Adrenal gland (tissue), 12 donors: ENCODE measurements around the gene TMEM63A. TPM values are rescaled to one million over a fixed set of nuclear protein-coding genes. Genes with fewer than 3 reads are reported as not detected.

Experiments used
- DNase-seq, 7 donors: peaks; one replicate each; pipeline ENCODE4 v3.0.0-alpha.2; 2019 to 2020
- H3K27ac ChIP-seq, 5 donors: fragments of 200-600 bp; sonication (generic) in 4 of 5; 1 replicate in 3 of 5; 2 replicates in 2 of 5; pipeline versions ENCODE4 v1.5.1 to v1.8.0; 2016 to 2020; ENCODE audit warnings: mild to moderate bottlenecking in 1 of 5
- H3K27me3 ChIP-seq: fragments of 200-600 bp; 2 replicates; pipeline ENCODE4 v1.8.0; 2021
- H3K36me3 ChIP-seq, 2 donors: fragments of 200-600 bp; replicated peaks in 1 of 2; 1 replicate in 1 of 2; 2 replicates in 1 of 2; pipeline versions ENCODE4 v1.5.1 to v1.8.0; 2018 to 2022
- H3K4me1 ChIP-seq, 2 donors: fragments of 200-600 bp; replicated peaks in 1 of 2; 1 replicate in 1 of 2; 2 replicates in 1 of 2; pipeline versions ENCODE4 v1.5.1 to v1.8.0; 2018 to 2021
- H3K4me3 ChIP-seq, 4 donors: fragments of 200-600 bp; sonication (generic) in 3 of 4; one replicate each; pipeline ENCODE4 v1.5.1; 2016 to 2018
- H3K9me3 ChIP-seq, 3 donors: fragments of 200-600 bp; sonication (generic) in 1 of 3; replicated peaks in 1 of 3; 1 replicate in 2 of 3; 2 replicates in 1 of 3; pipeline versions ENCODE4 v1.5.1 to v1.8.0; 2016 to 2021
- CTCF ChIP-seq, 6 experiments: fragments of 450-650 bp in 4 of 6; fragments of 200-600 bp in 2 of 6; sonication (generic) in 1 of 6; IDR thresholded peaks; 1 replicate in 5 of 6; 2 replicates in 1 of 6; pipeline versions ENCODE4 v1.5.1 to v1.8.0; 2016 to 2021; ENCODE audit warnings: antibody characterized with exemption in 6 of 6, mild to moderate bottlenecking in 2 of 6, moderate library complexity in 1 of 6
- POLR2A ChIP-seq, 2 donors: fragments of 450-650 bp; IDR thresholded peaks; one replicate each; pipeline ENCODE4 v1.6.1; 2017; ENCODE audit warnings: antibody characterized with exemption in 2 of 2, mild to moderate bottlenecking in 2 of 2, moderate library complexity in 1 of 2
- WGBS, 4 donors: extraction: QIAGEN DNeasy Blood & Tissue Kit in 2 of 4; methylation state at CpG; one replicate each; pipeline versions ENCODE4 v1.1.5 to v1.1.7; 2013 to 2017; 5-methylcytosine and 5-hydroxymethylcytosine counted together
- intact Hi-C, 2 donors: fragments of 100-400 bp; cut with DNase I; formaldehyde crosslinking; loops; one replicate each; pipeline versions ENCODE4 v1.14.1 to v1.15.0; 2022 to 2023
- polyA plus RNA-seq, 3 donors: library from polyadenylated mRNA; stranded (reverse); fragments of 200-250 nt in 2 of 3; fragments of 350-450 nt in 1 of 3; fragmentation: Illumina TruSeq in 1 of 3; extraction: RNeasy Lipid Tissue Mini Kit (QIAGEN cat#74804) in 1 of 3; gene quantifications; one replicate each; pipeline ENCODE4 v1.2.3, GENCODE V29; 2013 to 2014
- total RNA-seq, 9 donors: library from RNA; depleted of rRNA in 4 of 9; stranded (reverse); fragments of >200 nt in 4 of 9; fragments of 120-200 nt in 1 of 9; fragmentation: NEBNext Ultra II Directional in 1 of 9; extraction: Animal tissue kit (Norgen Biotek cat#: 25700) in 1 of 9; gene quantifications; one replicate each; pipeline versions ENCODE4 v1.1.0 to v1.2.4, GENCODE V29; 2013 to 2023
- donor health status: healthy with polysubstance abuse.
- donor health status: Bipolar disorder and iron deficiency.
- donor health status: DM: yes; HTN: yes; CAD: no.
- donor health status: DM: no; HTN: no; CAD: no.
- donor health status: DM: no; HTN: no; CAD: no.
- donor health status: DM: yes; HTN: yes; CAD: no.

The TMEM63A gene
- total and polyA plus RNA-seq, 12 donors, result 13.9 to 96.9 (median 52.3) TPM

DNA sequence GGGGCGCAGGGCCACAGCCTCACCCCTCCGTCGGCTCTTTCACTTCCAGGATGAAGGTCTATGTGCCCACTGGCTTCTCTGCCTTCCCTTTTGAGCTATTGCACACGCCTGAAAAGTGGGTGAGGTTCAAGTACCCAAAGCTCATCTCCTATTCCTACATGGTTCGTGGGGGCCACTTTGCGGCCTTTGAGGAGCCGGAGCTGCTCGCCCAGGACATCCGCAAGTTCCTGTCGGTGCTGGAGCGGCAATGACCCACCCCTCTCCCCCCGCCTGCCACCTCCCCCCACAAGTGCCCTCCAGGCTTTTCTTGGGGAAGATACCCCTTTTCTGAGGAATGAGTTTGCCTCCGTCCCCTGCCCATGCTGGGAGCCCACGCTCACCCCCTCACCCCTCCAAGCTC lies 37.1 kb downstream of the TMEM63A start:
- no peaks in the 10 kb centered on the region for H3K27me3 ChIP-seq
- no peaks in the 10 kb centered on the region for H3K9me3 ChIP-seq
- H3K27ac ChIP-seq, result peak overlapping the region in 2 of 5 donors; percentile 72 to 80
- DNase-seq, result no peak
- peaks cover 0 to 76% of the 10 kb centered on the region in 2 donors for H3K36me3 ChIP-seq
- intact Hi-C loops, result loop anchor here (10.0 kb wide), 2 partner anchors 70 kb away; partner anchors contain the start of gene SRP9 (in 1 of the 2)
- no peak overlapping the region for H3K4me3 ChIP-seq
- peaks cover 4 to 11% of the 10 kb centered on the region in 2 donors for H3K4me1 ChIP-seq
- TF ChIP-seq CTCF (IDR thresholded peaks at IDR 0.05), result no peak
- TF ChIP-seq POLR2A (IDR thresholded peaks at IDR 0.05), result no peak
- 73 to 83% (median 79%) methylated on average over 12 to 14 of the region's 14 CpGs for WGBS, 4 donors

- Histone ChIP-seq H3K4me1 (peaks cover 4 to 11% of the 10 kb centered on the region in 2 donors), H3K27me3 (no peaks in the 10 kb centered on the region), H3K4me3 (no peak overlapping the region), H3K27ac (peak overlapping the region in 3 of 5 donors; percentile 11 to 80 (median 72)), H3K9me3 (no peaks in the 10 kb centered on the region), H3K36me3 (peaks cover 0 to 82% of the 10 kb centered on the region in 2 donors)
- TF ChIP-seq CTCF (IDR thresholded peaks at IDR 0.05) (no peak), POLR2A (IDR thresholded peaks at IDR 0.05) (peak in 1 of 2 donors; percentile 7)
- intact Hi-C loops, result loop anchor here (10.0 kb wide), 2 partner anchors 70 kb away; partner anchors contain the start of gene SRP9 (in 1 of the 2)
- DNase-seq, result no peak
- WGBS, 4 donors, result 69 to 85% (median 80%) methylated on average over 11 to 18 of the region's 18 CpGs
These were observed 37.7 kb downstream of the TMEM63A start for GRCh38 chr1:225844236-225845061.

GRCh38 chr1:225843426-225843795 lies 38.8 kb downstream of the TMEM63A start:
- no peak for DNase-seq
- Histone ChIP-seq H3K4me3 (no peak overlapping the region), H3K27ac (peak overlapping the region in 3 of 5 donors; percentile 52 to 72 (median 69)), H3K27me3 (no peaks in the 10 kb centered on the region), H3K36me3 (peaks cover 0 to 91% of the 10 kb centered on the region in 2 donors), H3K4me1 (peaks cover 4 to 11% of the 10 kb centered on the region in 2 donors), H3K9me3 (no peaks in the 10 kb centered on the region)
- WGBS, 4 donors, result 73 to 84% (median 81%) methylated on average over 5 to 6 of the region's 6 CpGs
- no peak for TF ChIP-seq POLR2A (IDR thresholded peaks at IDR 0.05)
- TF ChIP-seq CTCF (IDR thresholded peaks at IDR 0.05), result no peak
- intact Hi-C loops, result loop anchor here (10.0 kb wide), 2 partner anchors 69 to 71 kb away; partner anchors contain the start of gene SRP9 (in 1 of the 2)

GRCh38 chr1:225842788-225843425 lies 39.3 kb downstream of the TMEM63A start:
- TF ChIP-seq CTCF (IDR thresholded peaks at IDR 0.05) (no peak), POLR2A (IDR thresholded peaks at IDR 0.05) (peak in 1 of 2 donors; percentile 19)
- no peaks in the 10 kb centered on the region for H3K27me3 ChIP-seq
- no peaks in the 10 kb centered on the region for H3K9me3 ChIP-seq
- WGBS, 4 donors, result 56 to 88% (median 68%) methylated on average over 3 to 6 of the region's 6 CpGs
- peaks cover 0 to 91% of the 10 kb centered on the region in 2 donors for H3K36me3 ChIP-seq
- H3K4me1 ChIP-seq, result peaks cover 4 to 11% of the 10 kb centered on the region in 2 donors
- peak overlapping the region; percentile 14 to 72 (median 52) for H3K27ac ChIP-seq
- intact Hi-C loops, result loop anchor here (10.0 kb wide), 2 partner anchors 68 to 72 kb away; partner anchors contain the start of gene SRP9 (in 1 of the 2)
- DNase-seq, result peak in 6 of 7 donors; percentile 54 to 78 (median 76)
- no peak overlapping the region for H3K4me3 ChIP-seq
